22Rv1 (cell line): ENCODE measurements around the gene PTPN23.

Experiments used
- CTCF ChIP-seq: fragments of 450-650 bp; IDR thresholded peaks from 2 replicates; pipeline ENCODE4 v1.5.1; 2017; ENCODE audit warnings: mild to moderate bottlenecking
- ZFX ChIP-seq: fragments of 450-650 bp; IDR thresholded peaks from 2 replicates; pipeline ENCODE4 v1.6.1; 2017; ENCODE audit warnings: antibody characterized with exemption, borderline replicate concordance

GRCh38 chr3:47376393-47376792, 4.4 kb upstream of the PTPN23 start:
- TF ChIP-seq CTCF (no peak), ZFX (no peak)
